ENCODE data around the gene SPATA16. TPM values are rescaled to one million over a fixed set of nuclear protein-coding genes. Genes with fewer than 3 reads are reported as not detected.
"Not testable (repeated sequence)": the region's sequence is repeated elsewhere in the genome, so short reads cannot be mapped to it uniquely, and the experiment has no call there.

The SPATA16 gene
- total RNA-seq, 4 donors from 2014 or later: not detected

GRCh38 chr3:172869784-172870518, 271.1 kb downstream of the SPATA16 start:
- no peak for DNase-seq (ENCODE audit: low spot score in 2 of 2)
- TF ChIP-seq CTCF (IDR thresholded peaks at IDR 0.05) (no peak), POLR2A (IDR thresholded peaks at IDR 0.05) (no peak), EP300 (IDR thresholded peaks at IDR 0.05) (no peak), POLR2AphosphoS5 (IDR thresholded peaks at IDR 0.05) (no peak)
- Histone ChIP-seq H3K27me3 (no peaks in the 10 kb centered on the region), H3K36me3 (no peaks in the 10 kb centered on the region), H3K4me1 (peaks cover 10% of the 10 kb centered on the region), H3K4me3 (no peak overlapping the region), H3K27ac (no peak overlapping the region), H3K9me3 (no peaks in the 10 kb centered on the region)
- WGBS: 47% methylated on average over 3 of the region's 3 CpGs

GRCh38 chr3:172869368-172869771, 271.7 kb downstream of the SPATA16 start:
- H3K9me3 ChIP-seq: no peaks in the 10 kb centered on the region
- 16% methylated on average over 3 of the region's 3 CpGs for WGBS
- H3K4me1 ChIP-seq: peaks cover 10% of the 10 kb centered on the region
- H3K27ac ChIP-seq: no peak overlapping the region
- no peaks in the 10 kb centered on the region for H3K36me3 ChIP-seq
- H3K4me3 ChIP-seq: no peak overlapping the region
- DNase-seq (ENCODE audit: low spot score in 2 of 2): no peak
- TF ChIP-seq CTCF (IDR thresholded peaks at IDR 0.05) (no peak), EP300 (IDR thresholded peaks at IDR 0.05) (no peak), POLR2AphosphoS5 (IDR thresholded peaks at IDR 0.05) (no peak), POLR2A (IDR thresholded peaks at IDR 0.05) (no peak)
- no peaks in the 10 kb centered on the region for H3K27me3 ChIP-seq

- no peak for TF ChIP-seq POLR2AphosphoS5 (IDR thresholded peaks at IDR 0.05)
- no peak for TF ChIP-seq POLR2A (IDR thresholded peaks at IDR 0.05)
- TF ChIP-seq CTCF (IDR thresholded peaks at IDR 0.05): no peak
- no peak for TF ChIP-seq EP300 (IDR thresholded peaks at IDR 0.05)
- H3K9me3 ChIP-seq: no peaks in the 10 kb centered on the region
- no peak overlapping the region for H3K4me3 ChIP-seq
- 81% methylated on average over 2 of the region's 2 CpGs for WGBS
- H3K27me3 ChIP-seq: no peaks in the 10 kb centered on the region
- H3K27ac ChIP-seq: no peak overlapping the region
- H3K4me1 ChIP-seq: peaks cover 10% of the 10 kb centered on the region
- DNase-seq (ENCODE audit: low spot score in 2 of 2): no peak
- no peaks in the 10 kb centered on the region for H3K36me3 ChIP-seq
Observed at GRCh38 chr3:172868582-172869200, 272.3 kb downstream of the SPATA16 start.

- not testable (repeated sequence) for DNase-seq (ENCODE audit: low spot score in 2 of 2)
- WGBS: 98% methylated on average over 21 of the region's 38 CpGs
Observed at GRCh38 chr3:172866726-172867350, 274.2 kb downstream of the SPATA16 start.

GRCh38 chr3:172859041-172859440, 282.0 kb downstream of the SPATA16 start:
- TF ChIP-seq EP300 (IDR thresholded peaks at IDR 0.05) (no peak), POLR2A (IDR thresholded peaks at IDR 0.05) (no peak), CTCF (IDR thresholded peaks at IDR 0.05) (no peak), POLR2AphosphoS5 (IDR thresholded peaks at IDR 0.05) (no peak)
- no peak overlapping the region for H3K4me3 ChIP-seq
- peaks cover 3% of the 10 kb centered on the region for H3K9me3 ChIP-seq
- DNase-seq (ENCODE audit: low spot score in 2 of 2): no peak
- 97% methylated on average over 2 of the region's 2 CpGs for WGBS
- no peaks in the 10 kb centered on the region for H3K36me3 ChIP-seq
- no peaks in the 10 kb centered on the region for H3K4me1 ChIP-seq
- no peaks in the 10 kb centered on the region for H3K27me3 ChIP-seq
- no peak overlapping the region for H3K27ac ChIP-seq

More at GRCh38 chr3:172866726-172867350, 274.2 kb downstream of the SPATA16 start:
- H3K36me3 ChIP-seq, H3K27me3 ChIP-seq, H3K4me3 ChIP-seq, H3K27ac ChIP-seq, H3K9me3 ChIP-seq: not testable (repeated sequence)
- H3K4me1 ChIP-seq: peaks cover 10% of the 10 kb centered on the region

Measured in suprapubic skin (tissue), 4 donors.